Measurements from ENCODE around the gene DNAJB12.
A peak's percentile ranks its signal among the peaks of the same experiment; 100 is the strongest.

DNAJB12 gene

DNA sequence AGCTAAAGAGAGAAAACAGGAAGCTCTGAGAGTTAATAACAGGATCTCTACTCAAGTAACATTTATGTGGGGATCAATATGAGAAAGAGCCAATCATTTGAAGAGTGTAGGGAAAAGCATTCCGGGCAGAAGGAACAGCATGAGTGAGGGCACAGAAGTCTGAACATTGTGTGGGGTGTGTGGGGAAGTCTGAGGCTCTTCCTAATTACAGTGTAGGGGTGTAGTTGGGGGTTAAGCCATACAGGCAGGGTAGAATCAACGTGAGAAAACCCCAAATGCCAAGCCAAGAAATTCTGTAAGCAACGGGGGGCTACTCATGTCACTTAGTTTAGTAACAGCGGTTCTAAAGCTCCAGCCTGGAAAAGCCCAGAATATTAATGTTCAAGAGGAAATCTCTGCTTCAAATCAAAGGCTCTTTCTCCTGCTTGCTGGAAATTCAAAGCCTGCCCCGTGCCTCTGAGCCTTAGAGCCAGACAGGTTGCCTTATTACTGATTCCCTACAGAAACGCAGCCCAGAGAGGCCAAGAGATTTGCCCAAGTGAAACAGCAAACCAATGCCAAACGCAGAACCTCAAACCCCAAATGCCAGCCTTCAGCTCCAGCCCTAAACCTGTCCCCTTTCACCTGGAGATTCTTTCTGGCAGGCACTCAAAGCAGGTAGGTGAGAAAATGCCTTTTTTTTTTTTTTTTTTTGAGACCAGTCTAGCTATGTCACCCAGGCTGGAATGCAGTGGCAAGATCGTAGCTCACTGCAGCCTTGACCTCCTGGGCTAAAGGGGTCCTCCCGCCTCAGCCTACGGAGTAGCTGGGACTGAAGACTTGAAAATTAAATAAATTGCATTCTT is 36.1 kb downstream of the DNAJB12 start:
- no peaks in the 10 kb centered on the region for H3K9me3 ChIP-seq (ENCODE audit: insufficient read depth, low read length)
- no peaks in the 10 kb centered on the region for H3K27me3 ChIP-seq (ENCODE audit: low read depth, low read length)
- no peaks in the 10 kb centered on the region for H4K20me1 ChIP-seq (ENCODE audit: insufficient read depth, low read length)
- peak overlapping the region; percentile 79 for H3K9ac ChIP-seq (ENCODE audit: low read length)
- no peak overlapping the region for H2AFZ ChIP-seq (ENCODE audit: low read depth, low read length)
- peak overlapping the region; percentile 77 for H3K4me3 ChIP-seq (ENCODE audit: low read length)
- peaks cover 53% of the 10 kb centered on the region for H3K4me1 ChIP-seq (ENCODE audit: low read length)
- H3K4me2 ChIP-seq (ENCODE audit: low read length) = peak overlapping the region; percentile 87
- H3K27ac ChIP-seq (ENCODE audit: low read length) = peak overlapping the region; percentile 96
- TF ChIP-seq, protein P1, sequence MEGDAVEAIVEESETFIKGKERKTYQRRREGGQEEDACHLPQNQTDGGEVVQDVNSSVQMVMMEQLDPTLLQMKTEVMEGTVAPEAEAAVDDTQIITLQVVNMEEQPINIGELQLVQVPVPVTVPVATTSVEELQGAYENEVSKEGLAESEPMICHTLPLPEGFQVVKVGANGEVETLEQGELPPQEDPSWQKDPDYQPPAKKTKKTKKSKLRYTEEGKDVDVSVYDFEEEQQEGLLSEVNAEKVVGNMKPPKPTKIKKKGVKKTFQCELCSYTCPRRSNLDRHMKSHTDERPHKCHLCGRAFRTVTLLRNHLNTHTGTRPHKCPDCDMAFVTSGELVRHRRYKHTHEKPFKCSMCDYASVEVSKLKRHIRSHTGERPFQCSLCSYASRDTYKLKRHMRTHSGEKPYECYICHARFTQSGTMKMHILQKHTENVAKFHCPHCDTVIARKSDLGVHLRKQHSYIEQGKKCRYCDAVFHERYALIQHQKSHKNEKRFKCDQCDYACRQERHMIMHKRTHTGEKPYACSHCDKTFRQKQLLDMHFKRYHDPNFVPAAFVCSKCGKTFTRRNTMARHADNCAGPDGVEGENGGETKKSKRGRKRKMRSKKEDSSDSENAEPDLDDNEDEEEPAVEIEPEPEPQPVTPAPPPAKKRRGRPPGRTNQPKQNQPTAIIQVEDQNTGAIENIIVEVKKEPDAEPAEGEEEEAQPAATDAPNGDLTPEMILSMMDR (IDR thresholded peaks at IDR 0.05; ENCODE audit: low read depth, low read length) = no peak
- H3K79me2 ChIP-seq (ENCODE audit: low read length) = no peaks in the 10 kb centered on the region
- no peaks in the 10 kb centered on the region for H3K36me3 ChIP-seq (replicated peaks; ENCODE audit: low read depth, low read length)

DNA sequence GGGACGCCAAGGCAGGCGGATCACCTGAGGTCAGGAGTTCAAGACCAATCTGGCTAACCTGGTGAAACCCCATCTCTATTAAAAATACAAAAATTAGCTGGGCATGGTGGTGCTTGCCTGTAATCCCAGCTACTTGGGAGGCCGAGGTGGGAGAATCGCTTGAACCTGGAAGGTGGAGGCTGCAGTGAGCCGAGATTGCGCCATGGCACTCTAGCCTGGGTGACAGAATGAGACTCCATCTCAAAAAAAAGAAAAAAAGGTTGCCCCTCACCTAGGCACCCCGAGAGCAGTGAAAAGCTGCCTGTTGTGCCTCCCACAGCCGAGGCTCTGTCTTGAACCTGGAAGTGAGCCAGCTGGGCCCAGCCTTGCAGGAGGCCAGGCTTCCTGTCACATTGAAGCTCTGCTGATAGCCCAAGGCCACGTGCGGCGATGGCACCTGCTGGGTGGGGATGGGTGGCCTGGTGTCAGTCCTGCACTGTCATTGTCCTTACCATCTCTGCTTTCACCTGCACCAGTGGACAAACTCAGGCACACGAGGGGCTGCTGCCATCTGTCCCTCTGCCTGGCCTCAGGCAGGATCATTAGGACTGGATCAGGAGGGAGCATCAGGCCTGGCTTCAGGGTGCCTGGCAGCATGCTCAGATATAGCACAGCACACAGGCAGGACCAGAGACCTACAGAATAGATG is 37.8 kb downstream of the DNAJB12 start:
- Histone ChIP-seq H3K4me1 (ENCODE audit: low read length) (peaks cover 37% of the 10 kb centered on the region), H3K36me3 (replicated peaks; ENCODE audit: low read depth, low read length) (no peaks in the 10 kb centered on the region), H4K20me1 (ENCODE audit: insufficient read depth, low read length) (no peaks in the 10 kb centered on the region), H3K9me3 (ENCODE audit: insufficient read depth, low read length) (no peaks in the 10 kb centered on the region), H3K9ac (ENCODE audit: low read length) (no peak overlapping the region), H2AFZ (ENCODE audit: low read depth, low read length) (no peak overlapping the region), H3K4me2 (ENCODE audit: low read length) (no peak overlapping the region), H3K27ac (ENCODE audit: low read length) (no peak overlapping the region), H3K4me3 (ENCODE audit: low read length) (no peak overlapping the region), H3K79me2 (ENCODE audit: low read length) (no peaks in the 10 kb centered on the region), H3K27me3 (ENCODE audit: low read depth, low read length) (no peaks in the 10 kb centered on the region)
- TF ChIP-seq, protein P1 (IDR thresholded peaks at IDR 0.05; ENCODE audit: low read depth, low read length) = no peak
- TF ChIP-seq EZH2phosphoT487 (IDR thresholded peaks at IDR 0.05; ENCODE audit: low read depth) = no peak

DNA sequence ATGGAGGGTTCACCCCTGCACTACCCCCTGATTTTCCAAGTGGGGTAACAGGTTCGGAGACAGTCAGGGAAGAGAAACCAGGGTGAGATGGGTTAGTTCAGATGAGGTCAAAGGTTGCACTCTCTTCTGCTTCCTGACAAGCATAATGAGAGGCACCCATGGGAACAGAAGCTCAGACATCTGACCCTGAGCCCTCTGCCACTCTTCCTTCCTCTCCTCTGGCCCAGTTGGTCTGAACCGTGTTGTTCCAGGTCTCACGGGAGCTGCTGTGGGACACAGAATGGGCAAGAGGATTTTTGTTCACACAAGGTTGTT is 38.4 kb downstream of the DNAJB12 start:
- no peak overlapping the region for H3K4me3 ChIP-seq (ENCODE audit: low read length)
- H3K36me3 ChIP-seq (replicated peaks; ENCODE audit: low read depth, low read length) = no peaks in the 10 kb centered on the region
- no peaks in the 10 kb centered on the region for H4K20me1 ChIP-seq (ENCODE audit: insufficient read depth, low read length)
- H3K4me2 ChIP-seq (ENCODE audit: low read length) = no peak overlapping the region
- H3K9ac ChIP-seq (ENCODE audit: low read length) = no peak overlapping the region
- H3K27me3 ChIP-seq (ENCODE audit: low read depth, low read length) = no peaks in the 10 kb centered on the region
- H2AFZ ChIP-seq (ENCODE audit: low read depth, low read length) = no peak overlapping the region
- H3K9me3 ChIP-seq (ENCODE audit: insufficient read depth, low read length) = no peaks in the 10 kb centered on the region
- no peak overlapping the region for H3K27ac ChIP-seq (ENCODE audit: low read length)
- no peaks in the 10 kb centered on the region for H3K79me2 ChIP-seq (ENCODE audit: low read length)
- TF ChIP-seq, protein P1 (IDR thresholded peaks at IDR 0.05; ENCODE audit: low read depth, low read length) = no peak
- no peak for TF ChIP-seq EZH2phosphoT487 (IDR thresholded peaks at IDR 0.05; ENCODE audit: low read depth)
- peaks cover 32% of the 10 kb centered on the region for H3K4me1 ChIP-seq (ENCODE audit: low read length)

DNA sequence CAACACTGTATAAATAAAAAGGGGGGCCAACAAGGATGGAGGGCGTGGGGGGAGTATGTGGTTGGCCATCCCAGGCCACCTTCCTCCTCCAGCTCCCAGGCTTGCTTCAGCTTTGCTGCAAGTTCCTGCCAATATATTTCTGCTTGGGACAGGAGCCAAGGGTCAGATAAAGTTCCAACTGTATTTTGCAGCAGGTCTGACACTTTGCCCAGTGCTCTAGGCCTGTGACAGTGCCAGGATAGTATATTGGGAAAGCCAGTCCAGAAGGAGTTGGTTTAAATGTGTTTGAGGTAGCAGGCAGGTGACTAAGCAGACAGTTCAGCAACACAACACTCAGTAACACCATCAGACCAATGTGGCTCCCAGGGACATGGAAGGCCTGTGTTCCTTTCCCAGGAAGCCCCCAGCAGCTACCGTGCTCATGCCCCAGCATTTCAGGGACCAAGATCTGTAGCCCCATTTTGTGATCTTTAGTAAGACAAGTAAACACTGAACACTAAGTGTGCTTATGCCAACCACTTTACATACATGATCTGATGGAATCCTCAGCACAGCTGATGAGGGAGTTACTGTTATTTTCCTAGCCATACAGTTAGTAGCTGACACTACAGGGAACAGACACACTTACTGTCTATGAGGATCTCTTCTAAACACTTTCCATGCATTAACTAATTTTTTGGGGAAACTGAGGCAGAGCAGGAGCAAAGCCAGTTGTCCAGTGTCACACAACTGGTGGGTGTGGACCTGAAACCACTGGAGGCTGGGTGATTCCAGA is 38.9 kb downstream of the DNAJB12 start:
- TF ChIP-seq EZH2phosphoT487 (IDR thresholded peaks at IDR 0.05; ENCODE audit: low read depth) = no peak
- TF ChIP-seq, protein P1 (IDR thresholded peaks at IDR 0.05; ENCODE audit: low read depth, low read length) = no peak
- no peaks in the 10 kb centered on the region for H4K20me1 ChIP-seq (ENCODE audit: insufficient read depth, low read length)
- H3K79me2 ChIP-seq (ENCODE audit: low read length) = no peaks in the 10 kb centered on the region
- H3K4me1 ChIP-seq (ENCODE audit: low read length) = peaks cover 26% of the 10 kb centered on the region
- H3K9me3 ChIP-seq (ENCODE audit: insufficient read depth, low read length) = no peaks in the 10 kb centered on the region
- H3K36me3 ChIP-seq (replicated peaks; ENCODE audit: low read depth, low read length) = no peaks in the 10 kb centered on the region
- H3K4me3 ChIP-seq (ENCODE audit: low read length) = no peak overlapping the region
- no peaks in the 10 kb centered on the region for H3K27me3 ChIP-seq (ENCODE audit: low read depth, low read length)
- H2AFZ ChIP-seq (ENCODE audit: low read depth, low read length) = no peak overlapping the region
- H3K27ac ChIP-seq (ENCODE audit: low read length) = no peak overlapping the region
- H3K4me2 ChIP-seq (ENCODE audit: low read length) = no peak overlapping the region
- no peak overlapping the region for H3K9ac ChIP-seq (ENCODE audit: low read length)

All from OCI-LY3 (cell line).